Measurements from ENCODE around the gene HSPA1L. TPM values are rescaled to one million over a fixed set of nuclear protein-coding genes. Genes with fewer than 3 reads are reported as not detected.

HSPA1L gene
- total RNA-seq, 2 donors from 2014 or later, result 1.2 to 1.5 TPM

DNA sequence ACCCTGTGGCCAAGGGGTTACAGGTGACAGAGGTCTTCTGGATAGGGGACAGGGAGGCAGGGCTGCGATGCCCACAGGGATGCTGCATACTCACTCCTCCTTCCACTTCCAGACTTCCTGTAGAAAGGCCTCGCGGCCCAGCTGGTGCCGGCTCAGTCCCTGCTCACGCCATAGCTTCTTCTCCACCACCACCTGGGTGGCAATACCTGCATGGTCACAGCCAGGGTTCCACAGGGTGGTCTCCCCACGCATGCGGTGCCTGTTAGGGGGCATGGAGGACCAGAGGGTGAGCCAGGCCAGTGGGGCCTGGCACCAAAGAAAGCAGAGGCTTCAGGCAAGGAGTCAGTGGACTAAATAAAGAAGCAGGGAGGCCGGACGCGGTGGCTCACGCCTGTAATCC, 29.6 kb downstream of the HSPA1L start:
- no peaks in the 10 kb centered on the region for H3K27me3 Mint-ChIP-seq (ENCODE audit: insufficient read depth)
- no peaks in the 10 kb centered on the region for H3K9me3 ChIP-seq (ENCODE audit: control insufficient read depth, low read length)
- no peak overlapping the region for H3K4me3 ChIP-seq (ENCODE audit: low read length)
- no peak for DNase-seq
- no peaks in the 10 kb centered on the region for H3K9me3 Mint-ChIP-seq
- no peak overlapping the region for H3K27ac ChIP-seq (ENCODE audit: low read depth, low read length)
- H3K27ac Mint-ChIP-seq, result no peak overlapping the region
- 96 to 97% methylated on average over 10 to 11 of the region's 11 CpGs for WGBS, 2 experiments (ENCODE audit: insufficient coverage in 1 of 2, insufficient read length in 1 of 2)
- no peaks in the 10 kb centered on the region for H3K4me1 ChIP-seq (ENCODE audit: control insufficient read depth, insufficient read depth, low read length)
- no peak overlapping the region for H3K9ac ChIP-seq (ENCODE audit: extremely low read depth, low read length, poor library complexity, severe bottlenecking)
- TF ChIP-seq, protein P1, sequence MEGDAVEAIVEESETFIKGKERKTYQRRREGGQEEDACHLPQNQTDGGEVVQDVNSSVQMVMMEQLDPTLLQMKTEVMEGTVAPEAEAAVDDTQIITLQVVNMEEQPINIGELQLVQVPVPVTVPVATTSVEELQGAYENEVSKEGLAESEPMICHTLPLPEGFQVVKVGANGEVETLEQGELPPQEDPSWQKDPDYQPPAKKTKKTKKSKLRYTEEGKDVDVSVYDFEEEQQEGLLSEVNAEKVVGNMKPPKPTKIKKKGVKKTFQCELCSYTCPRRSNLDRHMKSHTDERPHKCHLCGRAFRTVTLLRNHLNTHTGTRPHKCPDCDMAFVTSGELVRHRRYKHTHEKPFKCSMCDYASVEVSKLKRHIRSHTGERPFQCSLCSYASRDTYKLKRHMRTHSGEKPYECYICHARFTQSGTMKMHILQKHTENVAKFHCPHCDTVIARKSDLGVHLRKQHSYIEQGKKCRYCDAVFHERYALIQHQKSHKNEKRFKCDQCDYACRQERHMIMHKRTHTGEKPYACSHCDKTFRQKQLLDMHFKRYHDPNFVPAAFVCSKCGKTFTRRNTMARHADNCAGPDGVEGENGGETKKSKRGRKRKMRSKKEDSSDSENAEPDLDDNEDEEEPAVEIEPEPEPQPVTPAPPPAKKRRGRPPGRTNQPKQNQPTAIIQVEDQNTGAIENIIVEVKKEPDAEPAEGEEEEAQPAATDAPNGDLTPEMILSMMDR (conservative IDR thresholded peaks at IDR 0.05), result no peak
- H3K4me1 Mint-ChIP-seq, result no peaks in the 10 kb centered on the region
- no peaks in the 10 kb centered on the region for H3K27me3 ChIP-seq (ENCODE audit: control insufficient read depth, insufficient read depth, low read length, poor library complexity, severe bottlenecking)
- H3K4me3 Mint-ChIP-seq, result no peak overlapping the region
- peaks cover 50% of the 10 kb centered on the region for H3K36me3 Mint-ChIP-seq (ENCODE audit: low read depth)
- H3K36me3 ChIP-seq (ENCODE audit: control insufficient read depth, insufficient read depth, low read length), result peaks cover 62% of the 10 kb centered on the region

DNA sequence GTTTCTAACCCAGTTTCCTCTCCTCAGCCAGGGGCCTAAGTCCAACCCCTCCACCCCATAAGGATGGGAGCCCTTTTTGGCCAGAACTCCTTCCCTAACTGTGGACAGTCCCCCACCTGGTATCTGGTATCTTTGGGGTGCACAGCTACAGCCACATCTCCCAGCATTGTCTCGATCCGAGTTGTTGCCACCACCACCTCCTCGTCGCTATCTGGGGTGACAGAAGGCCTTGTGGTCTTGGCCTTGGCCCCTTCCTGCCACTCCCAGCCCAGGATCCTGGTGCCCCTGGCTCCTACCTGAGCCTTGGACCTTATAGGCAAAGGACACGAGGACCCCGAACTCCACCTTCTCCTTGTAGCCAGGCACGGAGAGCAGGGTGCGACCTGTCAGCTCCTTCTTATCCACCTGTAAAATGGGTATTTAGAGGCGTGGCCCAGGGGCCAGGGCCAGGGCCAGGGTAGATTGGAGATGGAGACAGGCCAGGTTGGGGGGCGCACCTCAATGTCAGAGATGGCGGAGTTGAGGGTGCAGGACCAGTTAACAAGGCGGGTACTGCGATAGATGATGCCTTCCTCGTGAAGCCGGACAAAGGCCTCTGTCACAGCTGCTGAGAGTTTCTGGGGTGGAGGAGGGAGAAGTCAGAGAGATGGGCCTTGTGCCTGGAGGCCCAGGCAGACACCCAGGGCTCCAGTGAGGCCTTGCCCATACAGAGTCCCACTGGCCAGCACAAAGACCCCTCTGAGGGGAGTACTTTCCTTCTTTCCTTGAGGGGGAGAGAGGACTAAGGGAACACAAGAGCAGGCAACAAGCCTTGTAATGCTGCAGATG, 30.8 kb downstream of the HSPA1L start:
- TF ChIP-seq, protein P1 (conservative IDR thresholded peaks at IDR 0.05), result no peak
- H3K4me1 ChIP-seq (ENCODE audit: control insufficient read depth, insufficient read depth, low read length), result no peaks in the 10 kb centered on the region
- H3K27me3 Mint-ChIP-seq (ENCODE audit: insufficient read depth), result no peaks in the 10 kb centered on the region
- H3K36me3 Mint-ChIP-seq (ENCODE audit: low read depth), result peaks cover 46% of the 10 kb centered on the region
- no peaks in the 10 kb centered on the region for H3K4me1 Mint-ChIP-seq
- H3K36me3 ChIP-seq (ENCODE audit: control insufficient read depth, insufficient read depth, low read length), result peaks cover 55% of the 10 kb centered on the region
- no peak for DNase-seq
- no peak overlapping the region for H3K4me3 Mint-ChIP-seq
- 95% methylated on average over 12 to 15 of the region's 15 CpGs for WGBS, 2 experiments (ENCODE audit: insufficient coverage in 1 of 2, insufficient read length in 1 of 2)
- H3K9me3 Mint-ChIP-seq, result no peaks in the 10 kb centered on the region
- H3K27ac Mint-ChIP-seq, result no peak overlapping the region
- no peaks in the 10 kb centered on the region for H3K9me3 ChIP-seq (ENCODE audit: control insufficient read depth, low read length)
- no peaks in the 10 kb centered on the region for H3K27me3 ChIP-seq (ENCODE audit: control insufficient read depth, insufficient read depth, low read length, poor library complexity, severe bottlenecking)
- H3K9ac ChIP-seq (ENCODE audit: extremely low read depth, low read length, poor library complexity, severe bottlenecking), result no peak overlapping the region
- no peak overlapping the region for H3K27ac ChIP-seq (ENCODE audit: low read depth, low read length)
- H3K4me3 ChIP-seq (ENCODE audit: low read length), result no peak overlapping the region

DNA sequence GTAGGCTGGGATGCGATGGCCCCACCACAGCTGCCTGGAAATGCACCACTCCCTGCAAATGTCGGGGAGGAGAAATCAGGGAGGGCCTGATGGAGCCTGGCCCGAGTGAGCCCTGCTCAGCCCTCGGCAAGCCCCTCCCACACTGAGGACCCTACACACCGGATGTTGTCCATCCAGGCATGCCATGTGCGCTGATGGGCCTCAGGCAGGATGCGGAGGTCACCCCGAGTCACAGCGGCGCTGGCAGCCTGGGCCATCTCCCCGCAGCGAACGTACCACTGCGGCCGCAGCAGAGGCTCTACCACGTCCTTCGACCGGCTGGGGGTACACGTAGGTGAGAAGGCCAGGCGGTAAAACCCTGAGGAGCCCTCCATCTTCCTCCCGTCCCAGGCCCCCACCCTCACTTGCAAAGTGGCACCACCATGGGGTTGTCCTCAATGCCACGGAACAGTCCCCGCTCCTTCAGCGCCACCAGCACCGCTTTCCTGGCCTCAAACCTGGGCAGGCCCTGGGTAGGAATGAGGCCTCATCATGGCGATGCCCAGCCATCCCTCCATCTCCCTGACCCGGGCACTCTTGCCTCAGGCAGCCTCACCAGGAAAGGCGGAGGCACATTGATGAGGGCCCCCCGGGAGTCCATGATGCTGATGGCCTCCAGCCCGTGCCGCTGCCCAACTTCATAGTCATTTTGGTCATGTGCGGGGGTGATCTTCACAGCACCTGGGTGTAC, 32.8 kb downstream of the HSPA1L start:
- DNase-seq, result no peak
- Histone ChIP-seq H3K36me3 (ENCODE audit: control insufficient read depth, insufficient read depth, low read length) (peaks cover 56% of the 10 kb centered on the region), H3K9ac (ENCODE audit: extremely low read depth, low read length, poor library complexity, severe bottlenecking) (no peak overlapping the region), H3K4me1 (ENCODE audit: control insufficient read depth, insufficient read depth, low read length) (no peaks in the 10 kb centered on the region), H3K27me3 (ENCODE audit: control insufficient read depth, insufficient read depth, low read length, poor library complexity, severe bottlenecking) (no peaks in the 10 kb centered on the region), H3K27ac (ENCODE audit: low read depth, low read length) (no peak overlapping the region), H3K9me3 (ENCODE audit: control insufficient read depth, low read length) (no peaks in the 10 kb centered on the region), H3K4me3 (ENCODE audit: low read length) (no peak overlapping the region)
- H3K36me3 Mint-ChIP-seq (ENCODE audit: low read depth), result peaks cover 48% of the 10 kb centered on the region
- H3K4me1 Mint-ChIP-seq, result no peaks in the 10 kb centered on the region
- WGBS, 2 experiments (ENCODE audit: insufficient coverage in 1 of 2, insufficient read length in 1 of 2), result 96 to 97% methylated on average over 26 to 32 of the region's 32 CpGs
- H3K4me3 Mint-ChIP-seq, result no peak overlapping the region
- no peaks in the 10 kb centered on the region for H3K27me3 Mint-ChIP-seq (ENCODE audit: insufficient read depth)
- H3K27ac Mint-ChIP-seq, result no peak overlapping the region
- TF ChIP-seq, protein P1 (conservative IDR thresholded peaks at IDR 0.05), result no peak
- no peaks in the 10 kb centered on the region for H3K9me3 Mint-ChIP-seq

All from endodermal cell (in vitro differentiated cells).